NCI-H1092 treated with DMSO at 0.1 percent for 48 hours (cell line): ENCODE data around the gene FILIP1L.
"Not testable (repeated sequence)": the region's sequence is repeated elsewhere in the genome, so short reads cannot be mapped to it uniquely, and the experiment has no call there.

Experiments
- DNase-seq: peaks from one replicate; lab custom pipeline; 2025; lab: John Stamatoyannopoulos, UW

FILIP1L gene

DNA sequence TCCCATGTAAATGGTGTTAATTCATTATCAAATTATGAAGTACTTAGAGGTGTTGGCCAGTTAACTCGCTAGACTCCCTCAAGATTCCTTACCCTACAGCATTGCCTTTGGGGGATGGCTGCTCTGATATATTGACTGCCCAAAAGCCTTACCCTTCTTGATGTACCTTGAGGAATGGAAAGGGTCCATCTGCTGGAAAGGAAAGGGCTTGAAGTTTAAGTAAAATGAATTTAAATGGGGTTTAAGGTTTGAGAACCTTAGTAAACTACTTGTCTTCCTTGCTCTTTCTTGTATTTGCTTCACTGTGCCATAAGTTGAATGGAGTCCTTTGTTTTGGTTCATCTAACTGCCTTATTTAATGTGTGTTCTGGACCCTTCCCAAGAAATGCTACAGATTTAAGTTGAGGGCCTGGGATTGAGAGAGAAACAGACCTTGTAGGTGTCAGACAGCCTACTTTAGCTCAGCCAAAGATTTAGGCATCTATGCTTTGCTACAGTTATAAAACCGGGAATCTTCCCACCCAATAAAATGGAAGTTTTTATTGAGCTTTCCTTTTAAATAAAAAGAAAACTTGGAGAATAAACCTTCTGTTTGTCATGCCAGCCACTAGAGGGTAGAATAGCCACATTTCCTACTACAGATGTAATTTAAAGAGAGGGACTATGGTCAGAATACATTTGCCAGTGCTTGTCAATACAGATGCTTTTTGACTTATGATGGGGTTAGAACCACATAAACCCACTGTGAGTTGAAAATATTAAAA, 271.3 kb downstream of the FILIP1L start:
- DNase-seq: peak; percentile 64

DNA sequence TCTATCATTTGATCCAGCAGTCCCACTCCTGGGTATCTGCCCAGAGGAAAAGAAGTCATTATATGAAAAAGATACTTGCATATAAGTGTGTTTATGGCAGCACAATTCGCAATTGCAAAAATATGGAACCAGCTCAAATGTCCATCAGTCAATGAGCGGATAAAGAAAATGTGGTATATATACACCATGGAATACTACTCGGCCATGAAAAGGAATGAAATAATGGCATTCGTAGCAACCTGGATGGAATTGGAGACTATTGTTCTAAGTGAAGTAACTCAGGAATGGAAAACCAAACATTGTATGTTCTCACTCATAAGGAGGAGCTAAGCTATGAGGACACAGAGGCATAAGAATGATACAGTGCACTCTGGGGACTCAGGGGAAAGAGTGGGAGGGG, 272.4 kb downstream of the FILIP1L start:
- DNase-seq: not testable (repeated sequence)

DNA sequence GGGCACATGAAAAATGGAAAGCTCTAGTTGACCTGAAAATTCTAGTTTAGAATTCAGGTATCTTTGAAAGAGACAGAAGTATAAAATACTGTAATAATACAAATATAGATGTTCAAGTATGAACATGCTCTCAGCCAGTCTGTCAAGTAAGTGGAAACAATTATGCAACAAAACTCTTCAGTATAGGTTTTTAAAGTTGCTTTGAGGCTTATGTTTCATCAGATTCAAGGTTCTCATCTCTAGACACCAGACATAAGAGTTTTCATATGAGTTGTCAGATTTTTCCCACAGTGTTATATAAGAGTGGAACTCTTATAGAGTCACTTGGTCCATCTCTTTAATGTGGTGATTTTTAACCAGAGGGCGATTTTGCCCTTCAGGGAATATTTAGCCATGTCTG, 274.7 kb downstream of the FILIP1L start:
- no peak for DNase-seq

DNA sequence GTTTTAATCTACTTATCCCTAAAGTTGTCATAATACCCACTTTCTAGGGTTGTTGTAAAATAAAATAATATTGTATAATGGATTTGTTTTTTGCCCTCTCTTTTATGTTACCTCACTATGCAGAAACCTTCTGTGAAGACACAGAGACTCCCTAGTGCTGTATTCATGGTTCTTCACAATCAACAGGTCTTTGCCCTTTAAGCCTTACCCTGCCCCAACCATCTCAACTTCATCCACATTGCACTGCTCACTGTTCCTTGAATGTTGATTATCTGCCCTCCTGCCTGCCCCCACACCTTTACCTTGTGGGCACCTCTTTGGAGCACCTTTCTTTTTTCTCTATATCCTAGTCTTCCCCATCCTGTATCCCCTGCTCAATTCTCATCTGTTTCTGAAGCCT, 275.5 kb downstream of the FILIP1L start:
- no peak for DNase-seq

DNA sequence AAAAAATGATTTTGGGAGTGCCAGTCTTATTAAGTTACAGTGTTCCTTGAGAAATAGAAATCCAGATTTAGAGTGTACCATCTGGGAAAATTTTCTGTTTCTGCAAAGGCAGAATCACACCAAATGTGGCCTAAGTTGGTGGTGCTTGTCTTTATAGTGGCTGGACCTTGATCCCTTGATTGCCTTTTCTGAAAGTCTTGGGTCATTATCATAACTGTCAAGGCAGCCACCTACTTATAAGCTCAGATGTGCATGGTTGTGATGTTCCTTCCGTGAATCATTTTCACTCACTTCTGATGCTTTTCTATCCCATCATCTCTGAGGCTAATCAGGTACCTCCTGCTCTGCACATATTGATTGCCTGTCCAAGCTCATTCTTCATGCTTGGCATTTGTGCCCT, 276.6 kb downstream of the FILIP1L start:
- DNase-seq: no peak

DNA sequence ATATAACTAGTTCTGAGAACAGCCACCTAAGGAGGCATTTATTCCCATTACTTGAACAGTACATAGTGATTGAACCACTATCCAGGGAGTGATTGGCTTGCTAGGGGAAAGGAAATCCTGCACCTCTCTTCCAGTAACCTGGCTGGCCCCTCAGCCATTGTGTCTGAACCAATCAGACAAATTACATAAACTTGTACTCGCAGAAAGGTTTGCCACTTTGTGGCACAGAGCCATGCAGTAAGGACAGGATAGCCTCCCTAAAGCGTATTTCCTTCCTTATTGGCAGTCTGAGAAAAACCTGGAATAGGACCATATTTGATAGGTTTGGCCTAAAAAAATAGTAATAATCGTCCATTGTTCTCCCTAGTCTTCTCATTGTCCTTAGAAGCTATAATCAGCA, 277.6 kb downstream of the FILIP1L start:
- DNase-seq: no peak

DNA sequence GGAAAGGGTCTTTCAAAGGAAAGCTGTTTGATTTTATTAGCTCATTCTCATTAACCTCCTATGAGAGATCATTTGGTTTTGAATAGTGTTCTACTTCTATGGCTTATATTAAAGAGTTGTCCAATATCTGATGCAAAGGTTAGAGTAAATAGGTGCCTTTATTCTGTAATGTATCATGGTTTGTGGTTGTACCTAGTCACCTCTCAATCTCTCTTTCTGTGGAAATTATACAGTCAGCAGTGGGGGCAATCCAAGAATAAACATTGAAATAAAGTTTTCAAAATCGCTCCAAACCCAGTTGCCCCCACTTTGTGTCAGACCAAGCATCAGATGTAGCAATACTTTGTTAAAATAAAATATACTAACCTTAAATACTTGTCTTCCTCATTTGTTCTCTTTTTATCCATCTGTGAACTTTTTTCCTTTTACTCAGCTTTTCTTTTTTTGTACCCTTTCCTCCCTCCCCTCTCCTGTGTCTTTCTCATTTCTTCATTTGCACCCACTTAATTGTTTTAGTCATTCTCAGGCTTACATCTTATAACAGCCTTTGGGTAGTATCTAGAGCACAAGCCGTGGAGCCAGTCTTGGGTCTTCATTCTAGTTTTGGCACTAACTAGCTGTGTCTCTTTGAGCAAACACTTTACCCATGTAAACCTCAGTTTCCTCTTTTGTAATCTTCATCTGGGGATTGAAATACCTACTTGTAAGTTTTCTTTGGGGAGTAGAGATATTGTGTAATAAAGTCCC, 279.9 kb downstream of the FILIP1L start:
- no peak for DNase-seq

DNA sequence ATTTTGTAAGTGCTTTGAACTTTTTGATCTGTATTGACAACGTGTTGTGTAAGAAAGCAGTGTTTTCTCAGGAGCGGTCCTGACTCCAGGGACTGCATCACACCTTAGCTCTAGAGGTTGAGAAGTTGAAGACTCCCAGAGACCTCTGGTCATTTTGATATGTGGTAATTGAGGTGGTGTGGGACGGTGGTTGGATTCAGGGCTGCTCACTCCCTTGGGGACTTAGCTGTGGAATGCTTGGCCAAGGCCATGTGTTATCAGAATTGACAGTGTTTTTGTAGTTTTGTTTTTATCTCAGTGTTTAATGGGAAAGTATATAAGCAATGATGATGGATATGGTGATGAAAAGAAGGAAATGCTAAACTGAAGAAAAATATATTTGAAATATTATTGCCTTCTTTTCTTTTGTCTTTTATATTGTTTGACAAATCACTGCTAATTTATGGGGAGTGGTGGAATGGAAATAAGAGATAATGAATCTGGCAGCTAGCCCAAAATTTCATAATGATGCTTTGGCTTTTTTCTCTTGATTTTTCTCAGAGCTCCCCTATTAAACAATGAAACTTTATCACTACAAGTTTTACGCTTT, 280.6 kb downstream of the FILIP1L start:
- DNase-seq: no peak

DNA sequence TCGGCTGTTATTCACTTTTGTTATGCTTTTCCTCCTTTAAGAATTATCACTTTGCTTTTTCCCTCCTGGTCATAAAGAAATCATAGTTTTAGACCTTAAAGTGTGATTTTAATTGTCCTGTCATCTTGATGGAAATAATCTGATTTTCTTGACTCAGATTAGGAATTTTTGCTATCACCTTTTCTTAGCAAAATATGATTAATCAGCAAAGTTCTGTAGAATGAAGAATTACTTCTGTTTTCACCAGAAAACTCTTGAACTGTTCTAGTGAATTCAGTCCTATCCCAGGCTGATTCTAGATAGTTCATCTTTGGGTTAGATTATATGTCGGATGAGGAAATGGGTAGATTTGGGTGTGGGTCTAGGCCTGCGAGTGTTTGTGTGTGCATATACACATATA, 284.5 kb downstream of the FILIP1L start:
- DNase-seq: no peak

DNA sequence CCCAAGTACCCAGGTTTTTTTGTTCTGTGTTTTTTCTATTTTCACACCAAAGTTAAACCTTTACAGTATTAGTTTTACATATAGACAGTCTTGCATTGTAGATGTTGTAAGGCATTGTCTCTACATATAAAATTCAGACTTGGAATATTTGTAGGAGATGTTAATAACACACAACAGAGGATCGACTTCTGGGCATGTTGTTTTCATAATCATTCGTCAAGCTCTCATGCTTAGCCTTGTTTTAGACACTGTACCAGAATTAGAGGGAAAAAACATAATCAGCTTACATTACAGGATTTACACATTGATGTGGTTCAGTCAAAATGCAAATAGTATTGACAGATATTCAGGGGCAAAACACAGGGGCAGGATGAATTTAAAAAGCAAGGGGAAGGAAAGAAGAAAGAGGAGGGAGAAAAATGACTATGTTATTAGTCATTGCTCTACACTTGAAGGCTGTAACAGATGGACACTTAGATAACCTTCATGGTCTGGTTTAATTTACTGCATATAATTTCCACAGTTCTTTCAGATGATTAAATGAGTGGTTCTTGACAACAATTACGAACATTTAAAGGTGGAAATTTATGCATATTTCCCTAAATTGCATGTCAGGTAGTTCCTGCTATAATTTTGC, 289.2 kb downstream of the FILIP1L start:
- DNase-seq: no peak

DNA sequence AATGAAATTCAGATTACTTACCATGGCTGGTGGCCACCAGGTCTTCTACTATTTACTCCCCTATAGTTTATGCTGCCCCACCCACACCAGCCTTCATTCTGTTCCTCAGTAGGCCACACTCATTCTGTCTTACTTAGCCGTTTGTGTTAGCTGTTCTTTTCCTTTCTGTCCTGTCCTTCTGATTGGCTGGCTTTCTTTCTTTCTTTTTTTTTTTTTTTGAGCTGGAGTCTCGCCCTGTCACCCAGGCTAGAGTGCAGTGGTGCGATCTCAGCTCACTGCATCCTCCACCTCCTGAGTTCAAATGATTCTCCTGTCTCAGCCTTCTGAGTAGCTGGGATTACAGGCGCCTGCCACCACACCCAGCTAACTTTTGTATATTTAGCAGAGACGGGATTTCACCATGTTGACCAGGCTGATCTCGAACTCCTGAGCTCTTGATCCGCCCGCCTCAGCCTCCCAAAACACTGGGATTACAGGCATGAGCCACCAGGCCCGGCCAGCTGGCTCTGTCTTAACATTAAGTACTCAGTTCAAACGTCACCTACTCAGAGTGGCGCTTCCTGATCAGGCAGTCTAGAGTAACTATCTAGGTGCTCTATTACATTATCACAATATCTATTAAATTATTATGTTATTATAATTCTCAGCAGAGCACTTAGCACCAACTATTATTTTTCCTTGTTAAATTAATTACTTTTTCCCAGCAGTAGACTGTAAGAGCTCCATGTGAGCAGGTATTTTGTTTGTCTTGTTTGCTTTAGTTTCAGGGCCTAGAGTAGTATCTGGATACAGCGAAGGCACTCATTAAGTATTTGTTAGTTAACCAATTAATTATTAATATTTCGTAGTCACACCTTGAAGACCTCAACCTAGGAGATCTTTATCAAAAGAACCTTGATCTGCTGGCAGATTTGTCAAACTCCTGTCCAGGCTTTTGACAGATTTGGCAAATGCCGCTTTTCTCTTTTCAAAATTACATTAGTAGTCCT, 290.3 kb downstream of the FILIP1L start:
- no peak for DNase-seq

DNA sequence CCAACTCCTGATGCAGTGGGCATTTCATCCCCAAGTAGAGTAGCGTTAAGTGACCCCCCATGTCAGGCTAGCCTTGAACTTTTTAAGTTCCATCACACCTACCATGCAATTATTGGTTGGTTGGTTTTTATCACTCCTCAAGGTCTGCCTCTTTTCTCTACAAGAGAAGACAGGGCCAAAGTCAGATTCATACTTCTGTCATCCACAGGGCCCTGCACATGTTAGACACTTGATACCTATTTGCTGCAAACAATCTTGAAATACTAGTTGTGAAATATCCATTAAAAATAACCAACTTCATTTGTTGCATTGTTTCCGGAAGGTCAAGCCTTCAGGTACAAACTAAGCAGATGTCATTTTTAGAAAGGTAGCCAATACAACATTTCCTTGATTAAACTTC, 295.5 kb downstream of the FILIP1L start:
- DNase-seq: no peak

DNA sequence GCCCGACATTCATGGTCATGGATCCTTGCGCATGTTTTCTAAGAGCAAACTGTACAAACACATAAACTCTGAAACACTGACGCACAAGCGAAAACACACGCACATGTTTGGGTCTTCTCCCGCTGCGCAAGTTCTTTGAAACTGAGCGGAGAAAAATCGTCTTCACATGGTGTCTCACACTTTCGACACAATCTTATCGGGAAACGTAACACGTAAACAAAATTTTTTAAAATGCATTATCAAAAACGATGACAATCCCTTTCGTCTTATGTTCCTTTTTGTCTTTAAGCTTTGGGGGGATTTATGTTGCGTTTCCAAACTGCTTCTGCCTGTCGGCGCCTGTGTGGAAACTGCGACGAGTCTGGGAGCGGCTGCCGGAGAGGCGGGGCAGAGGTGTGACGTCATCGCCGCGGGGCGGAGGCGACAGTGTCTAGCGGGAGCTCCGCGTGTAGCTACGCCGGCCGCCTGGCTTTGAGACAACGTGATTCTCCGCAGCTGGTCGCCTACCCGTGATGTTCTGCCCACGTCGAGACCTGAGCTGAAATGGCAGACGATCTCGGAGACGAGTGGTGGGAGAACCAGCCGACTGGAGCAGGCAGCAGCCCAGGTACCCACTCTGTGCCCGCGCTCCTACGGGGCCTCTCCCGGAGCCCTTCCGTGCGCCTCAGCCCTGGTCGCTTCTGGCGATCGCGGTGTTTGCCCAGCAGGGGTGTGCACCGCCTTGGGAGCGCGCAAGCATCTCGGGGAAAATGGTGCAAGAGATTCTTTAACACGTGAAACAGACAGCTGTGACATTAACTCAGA, 296.7 kb downstream of the FILIP1L start, which contains the start of gene CMSS1:
TSS of gene CMSS1 (plus strand) at position 426 of the 804 bp plus-strand sequence.
- peak; percentile 90 for DNase-seq

DNA sequence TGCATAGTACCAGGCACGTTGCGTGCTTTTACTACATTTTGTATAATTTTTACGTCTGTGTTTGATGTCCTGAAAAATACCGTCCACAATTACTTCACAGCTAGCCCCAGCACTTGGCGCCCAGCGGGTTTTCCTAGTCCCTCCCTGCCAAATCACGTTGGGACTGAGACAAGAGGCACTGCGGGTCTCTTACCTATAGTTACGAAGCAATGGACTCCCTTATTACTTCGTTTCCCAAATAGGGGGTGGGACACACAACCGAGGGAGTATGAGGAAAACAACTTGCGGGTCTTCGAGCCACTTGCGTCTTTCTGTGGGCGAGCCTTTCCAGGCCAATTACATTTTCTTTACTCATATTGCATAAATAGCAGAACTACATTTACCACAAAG, 297.3 kb downstream of the FILIP1L start:
- no peak for DNase-seq

DNA sequence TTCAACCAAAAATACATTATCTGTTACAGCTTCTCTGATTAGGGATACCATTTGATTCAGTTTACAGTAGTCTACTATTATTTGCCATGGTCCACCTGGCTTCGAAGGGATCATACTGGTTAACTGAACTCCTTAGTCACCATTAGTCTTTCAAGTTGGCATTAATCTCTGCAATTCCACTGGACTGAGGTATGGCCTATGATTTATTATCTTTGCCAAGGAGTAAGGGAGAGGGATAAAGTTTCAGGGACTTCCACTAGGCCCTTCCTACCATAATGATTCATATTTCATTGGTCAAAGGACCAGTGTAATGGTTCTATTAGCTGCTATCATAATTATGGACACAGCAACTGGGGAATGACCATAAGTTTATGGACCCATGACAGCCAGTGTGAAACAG, 303.9 kb downstream of the FILIP1L start:
- DNase-seq: no peak

DNA sequence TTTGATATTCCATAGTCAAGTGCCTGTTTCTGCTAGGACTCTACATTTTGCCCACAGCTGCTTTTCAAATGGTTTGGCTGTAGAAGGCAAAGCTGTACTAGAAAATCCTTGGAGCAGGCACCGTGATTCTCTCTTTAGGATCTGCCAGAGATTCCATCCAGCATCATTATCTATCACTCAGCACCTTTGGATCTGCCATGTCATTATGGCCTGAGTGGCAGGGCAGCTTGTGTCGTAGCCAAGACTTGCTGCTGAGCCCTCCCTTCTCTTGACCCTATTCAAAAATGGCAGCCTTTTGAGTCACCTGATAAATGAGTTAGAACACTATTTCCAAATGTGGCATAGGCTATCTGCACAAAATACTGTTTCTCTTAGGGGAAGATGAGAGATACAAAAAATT, 304.7 kb downstream of the FILIP1L start:
- no peak for DNase-seq

DNA sequence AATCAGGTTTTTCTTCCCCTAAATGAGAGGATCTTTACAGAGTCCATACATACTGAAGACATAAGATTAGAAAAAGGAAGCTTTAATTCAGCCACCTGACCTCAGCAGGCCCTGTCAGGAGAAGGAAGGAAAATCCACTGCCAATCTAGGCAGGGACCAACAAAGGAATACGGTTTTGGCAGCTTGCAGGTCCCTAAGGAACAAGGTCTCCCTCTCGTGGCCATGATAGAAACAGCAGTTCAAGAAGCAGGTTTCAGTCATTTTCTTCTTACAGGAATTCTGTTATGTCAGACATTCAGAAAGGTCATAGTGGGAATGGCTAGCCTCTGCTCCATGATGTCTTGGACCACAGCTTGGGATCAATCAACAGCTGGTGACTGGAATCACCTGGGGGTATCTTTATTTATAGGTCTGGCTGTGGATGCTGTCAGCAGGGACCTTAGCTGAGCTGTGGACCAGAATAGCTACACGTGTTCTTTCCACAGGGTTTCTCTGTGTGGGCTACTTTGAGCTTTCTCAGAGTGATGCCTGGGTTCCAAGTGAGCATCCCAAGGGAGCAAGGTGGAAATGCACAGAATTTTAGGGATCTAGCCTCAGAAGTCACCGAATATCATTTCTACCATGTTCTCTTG, 306.0 kb downstream of the FILIP1L start:
- DNase-seq: peak; percentile 33

DNA sequence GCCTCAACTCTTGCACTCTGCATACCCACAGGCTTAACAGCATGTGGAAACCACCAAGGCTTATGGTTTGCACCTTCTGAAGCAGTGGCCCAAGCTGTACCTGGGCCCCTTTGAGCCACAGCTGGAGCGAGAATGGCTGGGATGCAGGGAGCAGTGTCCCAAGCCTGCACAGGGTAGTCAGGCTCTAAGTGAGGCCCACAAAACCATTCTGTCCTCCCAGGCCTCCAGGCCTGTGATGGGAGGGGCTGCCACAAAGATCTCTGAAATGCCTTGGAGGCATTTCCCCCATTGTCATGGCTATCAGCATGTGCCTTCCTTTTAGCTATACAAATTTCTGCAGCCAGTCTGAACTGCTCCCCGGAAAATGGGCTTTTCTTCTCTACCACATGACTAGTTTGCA, 309.1 kb downstream of the FILIP1L start:
- DNase-seq: no peak

DNA sequence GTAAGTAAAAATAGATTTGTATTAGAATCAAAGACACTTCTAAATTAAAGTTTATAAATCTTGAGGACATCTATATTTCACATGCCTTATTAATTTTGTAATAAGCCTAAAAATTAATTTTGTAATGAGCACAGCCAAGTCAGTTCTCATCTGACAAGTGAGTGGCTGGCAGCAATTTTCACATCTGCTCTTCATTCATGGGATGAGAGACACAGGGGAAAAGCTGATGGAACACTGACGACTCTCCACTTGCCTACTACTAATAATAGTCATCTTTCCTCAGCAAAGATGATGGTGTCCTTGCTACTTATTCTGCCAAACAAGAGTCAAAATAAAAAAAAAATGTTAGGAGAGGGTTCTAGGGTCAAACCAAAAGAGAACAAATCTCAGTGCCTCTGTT, 311.0 kb downstream of the FILIP1L start:
- no peak for DNase-seq

DNA sequence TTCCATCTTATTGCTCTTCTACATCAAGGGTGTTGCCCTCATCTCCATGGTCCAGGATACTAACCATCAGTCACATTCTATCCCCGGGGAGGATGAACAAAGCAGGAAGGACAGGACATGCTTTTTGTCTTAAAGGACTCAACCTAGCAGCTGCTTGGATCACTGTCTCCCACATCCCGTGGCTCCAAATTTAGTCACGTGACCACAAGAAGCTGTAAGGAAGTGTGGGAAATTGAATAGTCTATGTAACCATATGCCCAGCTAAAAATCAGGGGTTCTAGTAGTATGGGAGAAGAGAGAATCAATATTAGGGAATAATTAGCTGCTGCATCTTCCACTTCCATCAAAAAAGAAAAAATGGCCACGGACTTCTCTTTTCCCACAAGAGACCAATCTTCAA, 314.9 kb downstream of the FILIP1L start:
- DNase-seq: no peak
